Measurements from ENCODE around the gene CASQ1. TPM values are rescaled to one million over a fixed set of nuclear protein-coding genes. Genes with fewer than 3 reads are reported as not detected.

The CASQ1 gene
- under 1 TPM in 7 of 8 experiments, not detected in 1; 0.16 to 0.81 (median 0.21) TPM for total RNA-seq

DNA sequence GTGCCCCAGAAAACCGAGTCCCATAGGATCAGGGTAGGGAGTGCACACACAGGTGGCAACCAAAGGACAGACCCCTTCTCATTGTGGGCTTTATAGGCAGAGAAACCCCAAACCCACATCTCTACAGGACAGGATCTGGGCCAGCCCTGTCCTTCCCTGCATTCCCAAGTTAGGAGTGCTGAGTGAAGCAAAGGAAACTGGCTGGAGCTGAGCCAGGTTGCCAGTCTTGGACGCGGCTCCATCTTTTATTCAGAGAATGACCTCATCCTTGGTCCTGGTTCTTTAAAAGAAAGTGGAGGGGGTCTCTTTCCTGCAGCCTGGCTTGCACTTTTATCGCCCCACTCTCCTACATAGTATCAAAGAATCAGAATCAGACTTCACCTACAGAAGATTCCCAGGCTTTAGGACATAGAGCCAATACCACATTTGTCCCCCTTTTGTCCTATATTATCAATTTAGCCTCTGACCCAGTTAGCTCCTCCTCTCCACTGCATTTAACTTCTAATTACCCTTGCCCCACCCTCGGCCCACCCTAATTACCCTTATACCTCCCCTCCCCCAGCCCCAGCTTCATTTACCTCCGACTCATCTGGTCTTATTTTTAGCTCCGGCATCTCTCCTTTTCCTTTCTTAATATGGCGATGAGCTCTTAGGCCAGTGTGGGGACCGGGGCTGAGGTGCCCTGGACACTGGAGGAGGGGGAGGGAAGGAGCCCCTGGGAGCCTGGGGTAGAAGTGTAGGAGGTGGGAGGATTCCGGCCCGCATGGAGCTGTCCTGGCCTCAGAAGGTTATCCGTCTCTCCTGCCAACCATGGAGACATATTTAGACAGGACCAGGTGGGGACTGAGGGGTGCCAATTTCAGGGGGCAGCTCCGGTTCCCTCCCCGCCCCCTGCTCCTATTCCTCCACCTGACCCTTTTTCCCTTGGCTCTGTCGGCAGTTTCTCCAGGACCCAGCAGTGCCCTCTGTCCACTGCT lies at the start of gene CASQ1:
TSS of gene CASQ1 (plus strand) at position 927 of the 977 bp plus-strand sequence. CDS start 177 bp downstream, outside the sequence.
- Histone ChIP-seq H3K4me1 (replicated peaks in 1 of 2) (peaks cover 17 to 23% of the 10 kb centered on the region in 2 donors), H3K27ac (no peak within 1 kb of the TSS), H3K4me3 (no peak within 1 kb of the TSS)
- WGBS, 10 experiments: 0 to 75% (median 62%) methylated on average over 1 to 4 of the region's 15 CpGs; no CpG with 5 or more reads in 4 of the 10 experiments
- in situ Hi-C loops (cut with MboI; ENCODE audit: low pct_unique_long_range_greater_than_20kb in 2 of 9, low sequenced_read_pairs in 9 of 9, unreplicated experiment in 9 of 9): loop anchor here in 1 of 9 experiments (10.0 kb wide), 1 partner anchor 105 kb away; no protein-coding TSS in a partner anchor
- peak in 2 of 8 experiments; percentile 8 to 12 for ATAC-seq (replicated peaks in 6 of 8)

DNA sequence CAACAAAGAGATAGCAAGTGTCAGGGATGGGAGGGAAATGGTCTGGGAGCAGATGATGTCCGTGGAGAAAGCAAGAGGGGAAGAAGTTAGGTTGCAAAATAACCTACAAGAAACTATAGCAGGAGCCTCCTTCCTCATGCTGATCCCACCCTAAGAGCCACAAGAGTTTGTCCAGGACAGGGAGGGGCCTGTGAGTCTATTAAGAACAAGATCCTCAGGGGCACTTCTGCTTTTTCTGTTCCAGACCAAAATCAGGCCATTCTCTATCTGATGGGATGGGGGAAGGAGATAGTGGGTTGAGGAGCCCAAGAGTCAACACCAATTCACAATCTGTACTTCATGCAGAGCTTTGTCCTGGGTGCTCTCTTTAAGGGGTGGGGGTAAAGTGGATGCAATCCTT lies 46.7 kb upstream of the CASQ1 start:
- Histone ChIP-seq H3K4me3 (no peak overlapping the region), H3K4me1 (replicated peaks in 1 of 2) (no peaks in the 10 kb centered on the region), H3K27ac (no peak overlapping the region)
- in situ Hi-C loops (cut with MboI; ENCODE audit: low pct_unique_long_range_greater_than_20kb in 2 of 9, low sequenced_read_pairs in 9 of 9, unreplicated experiment in 9 of 9): no loop called here
- no peak for ATAC-seq (replicated peaks in 6 of 8)
- 13 to 72% (median 45%) methylated on average over 1 of the region's 1 CpG; no CpG with 5 or more reads in 4 of the 10 experiments for WGBS, 10 experiments

DNA sequence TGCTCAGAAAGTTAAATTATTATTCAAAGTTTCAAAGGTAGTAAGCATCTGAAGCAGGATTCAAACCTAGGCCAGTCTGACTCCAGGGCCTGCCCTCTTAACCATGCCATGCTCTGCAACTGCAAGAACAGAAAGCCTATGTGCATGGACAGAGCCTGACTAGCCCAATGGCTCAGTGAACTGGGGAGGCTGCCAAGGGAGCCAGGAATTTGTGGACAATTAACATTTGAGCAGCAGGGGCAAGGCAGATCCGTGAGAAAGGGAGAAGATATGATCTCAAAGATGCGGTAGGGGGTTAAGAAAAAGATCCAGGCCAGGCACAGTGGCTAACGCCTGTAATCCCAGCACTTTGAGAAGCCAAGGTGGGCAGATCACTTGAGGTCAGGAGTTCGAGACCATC lies 45.5 kb upstream of the CASQ1 start:
- ATAC-seq (replicated peaks in 6 of 8): peak in 3 of 8 experiments; percentile 19 to 68 (median 67)

DNA sequence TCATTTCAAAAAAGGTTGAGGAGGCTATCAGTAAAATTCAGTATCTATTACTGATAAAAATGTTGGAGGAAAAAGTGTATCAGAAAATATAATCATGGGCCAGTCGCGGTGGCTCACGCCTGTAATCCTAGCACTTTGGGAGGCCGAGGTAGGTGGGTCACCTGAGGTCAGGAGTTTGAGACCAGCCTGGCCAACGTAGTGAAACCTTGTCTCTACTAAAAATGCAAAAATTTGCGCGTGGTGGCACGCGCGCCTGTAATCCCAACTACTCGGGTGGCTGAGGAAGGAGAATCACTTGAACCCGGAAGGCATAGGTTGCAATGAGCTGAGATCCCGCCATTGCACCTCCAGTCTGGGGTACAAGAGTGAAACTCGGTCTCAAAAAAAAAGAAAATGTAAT lies 44.3 kb upstream of the CASQ1 start:
- H3K4me1 ChIP-seq (replicated peaks in 1 of 2): peaks cover 0 to 6% of the 10 kb centered on the region in 2 donors
- H3K4me3 ChIP-seq: no peak overlapping the region
- H3K27ac ChIP-seq: no peak overlapping the region
- 64 to 100% (median 94%) methylated on average over 2 to 14 of the region's 14 CpGs for WGBS, 10 experiments
- no peak for ATAC-seq (replicated peaks in 6 of 8)
- in situ Hi-C loops (cut with MboI; ENCODE audit: low pct_unique_long_range_greater_than_20kb in 2 of 9, low sequenced_read_pairs in 9 of 9, unreplicated experiment in 9 of 9): no loop called here

More for the DNA sequence above, 45.5 kb upstream of the CASQ1 start:
- H3K4me1 ChIP-seq (replicated peaks in 1 of 2): peaks cover 0 to 6% of the 10 kb centered on the region in 2 donors
- 13 to 85% (median 58%) methylated on average over 2 to 4 of the region's 4 CpGs; no CpG with 5 or more reads in 2 of the 10 experiments for WGBS, 10 experiments
- no peak overlapping the region for H3K4me3 ChIP-seq
- in situ Hi-C loops (cut with MboI; ENCODE audit: low pct_unique_long_range_greater_than_20kb in 2 of 9, low sequenced_read_pairs in 9 of 9, unreplicated experiment in 9 of 9): no loop called here
- H3K27ac ChIP-seq: no peak overlapping the region

DNA sequence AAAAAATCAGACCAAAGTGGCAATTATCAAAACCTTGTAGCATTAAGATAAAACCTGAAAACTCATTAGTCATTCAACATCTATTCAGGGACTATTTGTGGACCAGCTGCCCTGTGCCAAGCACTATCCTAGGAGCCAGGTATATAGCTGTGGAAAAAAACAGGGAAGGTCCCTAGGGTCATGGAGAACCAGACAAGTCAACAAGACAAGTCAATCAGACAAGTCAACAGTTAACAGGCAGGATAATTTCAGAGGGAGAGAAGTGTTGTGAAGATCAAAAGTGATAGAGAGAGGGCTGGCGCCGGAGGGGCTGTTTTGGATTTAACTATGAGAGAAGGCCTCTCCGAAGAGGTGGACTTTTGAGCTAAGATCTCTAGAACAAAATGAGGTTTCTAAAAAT lies 42.3 kb upstream of the CASQ1 start:
- H3K4me3 ChIP-seq: no peak overlapping the region
- WGBS, 10 experiments: 80 to 100% (median 100%) methylated on average over 1 to 3 of the region's 3 CpGs; no CpG with 5 or more reads in 2 of the 10 experiments
- in situ Hi-C loops (cut with MboI; ENCODE audit: low pct_unique_long_range_greater_than_20kb in 2 of 9, low sequenced_read_pairs in 9 of 9, unreplicated experiment in 9 of 9): no loop called here
- no peak for ATAC-seq (replicated peaks in 6 of 8)
- no peak overlapping the region for H3K27ac ChIP-seq
- peaks cover 0 to 6% of the 10 kb centered on the region in 2 donors for H3K4me1 ChIP-seq (replicated peaks in 1 of 2)

DNA sequence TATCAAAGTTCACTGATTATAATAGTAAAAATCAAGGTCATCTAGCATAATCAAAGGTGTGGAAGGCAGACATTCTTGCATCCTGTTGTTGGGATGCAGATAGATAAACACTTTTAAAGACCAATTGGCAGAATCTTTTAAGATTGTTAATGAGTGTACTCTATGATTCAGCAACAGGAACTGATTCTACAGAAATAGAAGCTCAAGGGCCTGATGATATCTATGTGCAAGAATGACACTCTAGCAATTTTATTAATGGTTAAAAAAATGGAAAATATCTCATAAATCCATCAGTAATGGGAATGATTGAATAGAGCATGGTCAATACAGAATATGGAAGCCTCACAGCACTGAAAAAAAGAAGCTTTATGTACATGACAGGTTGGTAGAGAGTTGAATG lies 41.1 kb upstream of the CASQ1 start:
- ATAC-seq (replicated peaks in 6 of 8): peak in 2 of 8 experiments; percentile 64 to 69
- H3K4me3 ChIP-seq: no peak overlapping the region
- H3K4me1 ChIP-seq (replicated peaks in 1 of 2): peaks cover 0 to 6% of the 10 kb centered on the region in 2 donors
- H3K27ac ChIP-seq: no peak overlapping the region
- in situ Hi-C loops (cut with MboI; ENCODE audit: low pct_unique_long_range_greater_than_20kb in 2 of 9, low sequenced_read_pairs in 9 of 9, unreplicated experiment in 9 of 9): no loop called here

DNA sequence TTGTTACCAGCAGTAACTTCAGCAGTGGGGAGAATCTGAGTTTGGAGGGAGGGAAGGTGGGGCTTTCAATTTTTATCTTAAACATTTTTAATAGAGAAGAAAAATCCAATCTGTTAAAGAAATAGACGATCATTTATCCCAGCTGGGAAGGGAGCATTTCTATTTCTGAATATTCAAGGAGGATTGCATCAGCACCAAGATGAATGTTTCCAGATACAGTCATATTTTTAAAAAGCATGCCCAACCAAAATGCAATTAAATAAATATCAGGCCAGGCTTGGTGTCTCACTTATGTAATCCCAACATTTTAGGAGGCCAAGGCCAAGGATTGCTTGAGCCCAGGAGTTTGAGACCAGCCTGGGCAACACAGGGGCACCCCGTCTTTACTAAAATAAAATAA lies 40.7 kb upstream of the CASQ1 start:
- WGBS, 10 experiments: 0 to 100% (median 71%) methylated on average over 1 to 2 of the region's 2 CpGs; no CpG with 5 or more reads in 2 of the 10 experiments
- Histone ChIP-seq H3K4me3 (no peak overlapping the region), H3K4me1 (replicated peaks in 1 of 2) (peaks cover 0 to 6% of the 10 kb centered on the region in 2 donors), H3K27ac (no peak overlapping the region)
- peak in 5 of 8 experiments; percentile 39 to 85 (median 60) for ATAC-seq (replicated peaks in 6 of 8)
- in situ Hi-C loops (cut with MboI; ENCODE audit: low pct_unique_long_range_greater_than_20kb in 2 of 9, low sequenced_read_pairs in 9 of 9, unreplicated experiment in 9 of 9): no loop called here

DNA sequence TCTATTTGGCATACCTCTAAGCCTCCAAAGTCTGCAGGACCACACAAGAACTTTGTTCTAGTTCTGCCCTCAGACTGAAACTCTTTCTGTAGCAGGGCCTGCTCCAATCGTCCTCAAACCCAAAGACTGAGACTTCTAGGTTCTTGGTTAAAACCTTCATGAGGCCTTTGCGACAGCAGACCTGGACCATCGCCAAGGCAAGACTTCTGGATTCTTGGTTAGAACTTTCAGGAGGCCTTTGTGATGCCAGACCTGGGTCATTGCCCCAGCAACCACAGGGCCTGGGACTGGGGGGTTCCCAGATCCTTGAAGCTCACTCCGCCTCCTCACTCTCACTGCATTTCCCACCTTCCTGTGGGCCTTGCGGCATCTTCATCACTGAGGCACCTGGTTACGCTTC lies 39.1 kb upstream of the CASQ1 start, which contains the start of gene ATP1A4:
TSS of gene ATP1A4 (plus strand) at position 301 of the 400 bp plus-strand sequence. CDS start 438 bp downstream, outside the sequence.
- no peak for ATAC-seq (replicated peaks in 6 of 8)
- in situ Hi-C loops (cut with MboI; ENCODE audit: low pct_unique_long_range_greater_than_20kb in 2 of 9, low sequenced_read_pairs in 9 of 9, unreplicated experiment in 9 of 9): no loop called here
- WGBS, 10 experiments: 84 to 100% (median 100%) methylated on average over 1 to 6 of the region's 6 CpGs; no CpG with 5 or more reads in 3 of the 10 experiments
- no peak within 1 kb of the TSS for H3K4me3 ChIP-seq
- peaks cover 0 to 6% of the 10 kb centered on the region in 2 donors for H3K4me1 ChIP-seq (replicated peaks in 1 of 2)
- H3K27ac ChIP-seq: no peak within 1 kb of the TSS

DNA sequence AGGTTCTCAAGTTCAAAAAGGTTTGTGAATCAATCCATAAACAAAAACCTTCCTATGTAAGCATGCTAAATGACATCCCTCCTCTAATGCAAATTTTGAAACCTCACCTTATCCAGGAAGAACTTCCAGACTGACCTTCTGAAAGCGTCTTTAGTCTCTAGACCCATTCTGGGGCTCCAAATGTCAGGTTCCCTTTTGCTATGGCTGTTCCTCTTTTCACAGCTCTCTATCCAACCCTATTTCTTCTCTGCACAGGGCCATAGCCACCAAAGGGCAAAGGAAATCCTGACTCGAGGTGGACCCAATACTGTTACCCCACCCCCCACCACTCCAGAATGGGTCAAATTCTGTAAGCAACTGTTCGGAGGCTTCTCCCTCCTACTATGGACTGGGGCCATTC lies 35.6 kb upstream of the CASQ1 start:
- no peaks in the 10 kb centered on the region for H3K4me1 ChIP-seq (replicated peaks in 1 of 2)
- no peak overlapping the region for H3K4me3 ChIP-seq
- no peak for ATAC-seq (replicated peaks in 6 of 8)
- H3K27ac ChIP-seq: no peak overlapping the region
- 59 to 100% (median 86%) methylated on average over 1 to 3 of the region's 3 CpGs; no CpG with 5 or more reads in 3 of the 10 experiments for WGBS, 10 experiments
- in situ Hi-C loops (cut with MboI; ENCODE audit: low pct_unique_long_range_greater_than_20kb in 2 of 9, low sequenced_read_pairs in 9 of 9, unreplicated experiment in 9 of 9): no loop called here

DNA sequence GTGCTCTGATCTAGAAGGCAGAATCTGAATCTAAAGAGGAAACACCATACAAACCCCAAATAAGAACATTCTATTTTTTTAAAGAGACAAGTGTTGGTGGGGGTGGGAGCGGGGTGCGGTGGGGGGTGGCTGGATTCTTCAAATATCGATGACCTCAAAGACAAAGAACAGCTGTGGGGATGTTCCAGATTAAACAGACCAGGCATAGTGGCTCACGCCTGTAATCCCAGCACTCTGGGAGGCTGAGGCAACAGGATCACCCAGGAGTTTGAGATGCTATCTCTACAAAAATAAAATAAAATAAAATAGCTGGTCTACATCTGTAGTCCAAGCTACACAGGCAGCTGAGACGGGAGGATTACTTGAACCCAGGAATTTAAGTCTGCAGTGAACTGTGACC lies 34.0 kb upstream of the CASQ1 start:
- H3K4me3 ChIP-seq: no peak overlapping the region
- ATAC-seq (replicated peaks in 6 of 8): no peak
- WGBS, 10 experiments: 60 to 100% (median 93%) methylated on average over 1 to 4 of the region's 5 CpGs; no CpG with 5 or more reads in 5 of the 10 experiments
- H3K4me1 ChIP-seq (replicated peaks in 1 of 2): no peaks in the 10 kb centered on the region
- H3K27ac ChIP-seq: no peak overlapping the region
- in situ Hi-C loops (cut with MboI; ENCODE audit: low pct_unique_long_range_greater_than_20kb in 2 of 9, low sequenced_read_pairs in 9 of 9, unreplicated experiment in 9 of 9): no loop called here

DNA sequence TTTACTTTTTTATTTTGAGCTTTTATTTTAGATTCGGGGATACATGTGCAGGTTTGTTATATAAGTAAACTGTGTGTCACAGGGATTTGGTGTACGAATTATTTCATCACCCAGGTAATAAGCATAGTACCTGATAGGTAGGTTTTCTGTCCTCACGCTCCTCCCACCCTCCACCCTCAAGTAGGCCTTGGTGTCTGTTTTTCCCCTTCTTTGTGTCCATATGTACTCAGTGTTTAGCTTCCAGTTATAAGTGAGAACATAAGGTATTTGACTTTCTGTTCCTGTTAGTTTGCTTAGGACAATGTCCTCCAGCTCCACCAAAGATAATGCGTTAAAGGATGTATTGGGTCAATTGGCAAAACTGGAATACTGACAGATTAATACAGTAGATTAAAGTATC lies 33.2 kb upstream of the CASQ1 start:
- 48 to 100% (median 81%) methylated on average over 1 to 4 of the region's 4 CpGs; no CpG with 5 or more reads in 1 of the 10 experiments for WGBS, 10 experiments
- Histone ChIP-seq H3K4me1 (replicated peaks in 1 of 2) (no peaks in the 10 kb centered on the region), H3K4me3 (no peak overlapping the region), H3K27ac (no peak overlapping the region)
- in situ Hi-C loops (cut with MboI; ENCODE audit: low pct_unique_long_range_greater_than_20kb in 2 of 9, low sequenced_read_pairs in 9 of 9, unreplicated experiment in 9 of 9): no loop called here
- no peak for ATAC-seq (replicated peaks in 6 of 8)

DNA sequence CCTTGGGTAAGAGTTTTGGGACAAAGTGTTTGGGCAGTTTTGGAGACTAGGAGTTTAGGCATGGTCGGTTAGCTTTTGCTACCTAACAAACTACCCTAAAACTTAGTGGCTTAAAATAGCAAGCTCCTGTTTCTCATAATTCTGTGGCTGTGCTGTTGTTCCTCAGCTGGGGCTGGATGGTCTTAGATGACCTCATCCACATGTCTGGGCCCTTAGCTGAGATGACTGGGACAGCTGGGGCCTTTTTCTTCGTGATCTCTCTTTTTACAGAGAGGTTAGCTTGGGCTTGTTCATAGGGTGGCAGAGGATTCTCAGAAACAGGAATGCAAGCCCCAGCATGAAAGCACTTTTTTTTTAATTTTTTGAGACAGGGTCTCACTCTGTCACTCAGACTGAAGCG lies 32.3 kb upstream of the CASQ1 start:
- 67 to 100% (median 90%) methylated on average over 1 to 3 of the region's 3 CpGs; no CpG with 5 or more reads in 2 of the 10 experiments for WGBS, 10 experiments
- Histone ChIP-seq H3K27ac (no peak overlapping the region), H3K4me3 (no peak overlapping the region), H3K4me1 (replicated peaks in 1 of 2) (no peaks in the 10 kb centered on the region)
- in situ Hi-C loops (cut with MboI; ENCODE audit: low pct_unique_long_range_greater_than_20kb in 2 of 9, low sequenced_read_pairs in 9 of 9, unreplicated experiment in 9 of 9): no loop called here
- no peak for ATAC-seq (replicated peaks in 6 of 8)

DNA sequence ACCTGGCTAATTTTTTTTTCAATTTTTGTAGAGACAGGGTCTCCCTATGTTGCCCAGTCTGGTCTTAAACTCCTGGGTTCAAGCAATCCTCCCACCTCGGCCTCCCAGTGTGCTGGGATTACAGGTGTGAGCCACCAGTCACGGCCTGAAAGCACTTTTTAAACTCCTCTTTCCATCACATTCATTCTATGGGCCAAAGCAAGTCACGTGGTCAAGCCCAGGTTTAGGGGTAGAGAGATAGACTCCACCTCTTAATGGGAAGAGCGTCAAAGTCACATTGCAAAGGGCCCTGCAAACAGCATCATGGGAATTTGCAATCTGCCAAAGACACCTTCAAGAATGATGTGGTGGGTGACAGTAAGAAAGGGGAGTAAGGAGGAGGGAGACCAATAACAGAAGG lies 31.8 kb upstream of the CASQ1 start:
- 0 to 94% (median 81%) methylated on average over 1 to 4 of the region's 4 CpGs; no CpG with 5 or more reads in 3 of the 10 experiments for WGBS, 10 experiments
- no peak for ATAC-seq (replicated peaks in 6 of 8)
- in situ Hi-C loops (cut with MboI; ENCODE audit: low pct_unique_long_range_greater_than_20kb in 2 of 9, low sequenced_read_pairs in 9 of 9, unreplicated experiment in 9 of 9): no loop called here
- Histone ChIP-seq H3K27ac (no peak overlapping the region), H3K4me3 (no peak overlapping the region), H3K4me1 (replicated peaks in 1 of 2) (no peaks in the 10 kb centered on the region)

Measured in motor neuron (in vitro differentiated cells).